Ecto neural progenitor cell (in vitro differentiated cells): ENCODE results near the gene ADD2.

Source experiments
- DNase-seq: peaks from one replicate; pipeline ENCODE4 v3.0.0-alpha.2; 2018; ENCODE audit warnings: low spot score

Gene ADD2

GRCh38 chr2:70674636-70675430 is 93.2 kb downstream of the ADD2 start:
- DNase-seq, result no peak

GRCh38 chr2:70673041-70673647 is 94.9 kb downstream of the ADD2 start:
- no peak for DNase-seq

DNA sequence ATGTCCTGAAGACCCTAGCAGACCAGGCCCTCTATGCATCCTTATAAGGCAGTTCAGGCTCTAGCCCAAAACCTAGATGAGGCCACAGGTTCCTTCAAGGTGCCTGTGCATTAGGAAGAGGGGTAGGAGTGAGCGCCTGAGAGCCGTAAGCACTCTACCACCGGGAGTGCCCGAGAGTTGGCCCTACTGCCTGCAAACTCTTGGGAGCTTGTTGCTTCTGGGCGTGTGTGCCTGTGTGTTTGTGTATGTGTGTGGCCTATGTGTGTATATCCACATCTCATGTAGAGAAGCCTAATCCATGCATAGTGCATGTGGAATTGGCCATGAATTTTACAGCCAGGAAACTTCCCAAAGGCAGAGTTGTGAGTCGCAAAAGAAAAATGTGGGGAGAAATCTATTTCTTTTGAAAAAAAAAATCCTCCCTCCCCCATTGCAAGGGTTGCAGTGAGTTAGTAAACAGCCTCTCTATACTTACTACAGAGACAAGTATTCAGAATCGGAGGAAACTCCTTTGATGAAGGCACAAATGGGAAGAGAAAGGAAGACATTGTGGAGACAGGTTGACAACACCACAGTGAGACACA is 96.8 kb downstream of the ADD2 start:
- DNase-seq, result no peak

DNA sequence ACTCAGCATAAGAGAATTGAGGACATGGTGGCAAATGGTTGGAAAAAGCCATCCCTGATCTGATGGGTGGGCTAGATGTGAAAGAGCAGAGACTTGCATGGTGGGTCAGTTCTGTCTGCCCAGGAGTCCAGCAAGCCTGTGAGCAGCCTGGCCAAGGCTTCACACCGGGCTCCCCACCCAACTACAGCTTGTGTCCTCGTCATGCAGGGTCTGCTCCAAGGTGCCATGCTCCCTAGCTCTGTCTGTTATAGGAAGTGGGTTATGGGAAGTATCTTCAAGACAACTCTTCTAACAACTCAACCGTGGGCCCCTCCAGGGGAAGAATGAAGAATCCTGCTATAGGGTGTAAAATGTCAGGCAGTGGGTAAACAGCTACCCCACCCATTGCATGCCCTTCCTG is 97.4 kb downstream of the ADD2 start:
- no peak for DNase-seq

GRCh38 chr2:70670202-70670601 is 97.8 kb downstream of the ADD2 start:
- DNase-seq, result no peak

DNA sequence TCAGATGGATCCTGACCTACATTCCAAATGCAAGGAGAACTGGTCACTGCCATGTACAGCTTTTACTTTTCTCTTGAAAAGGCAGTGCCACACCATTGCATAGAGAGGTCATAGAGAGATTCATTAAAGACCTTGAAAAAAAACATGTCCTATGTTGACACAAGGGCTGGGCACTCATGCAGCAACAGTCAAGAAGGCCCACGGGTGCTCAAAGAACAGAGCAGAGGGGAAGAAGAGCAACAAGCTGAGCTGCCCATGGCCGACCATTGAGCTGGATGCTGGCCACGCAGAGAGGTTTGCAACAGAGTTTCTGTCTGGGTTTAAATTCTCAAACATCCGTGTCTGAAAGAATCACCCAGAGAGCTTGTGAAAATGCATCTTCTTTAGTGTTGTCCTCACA is 99.1 kb downstream of the ADD2 start:
- no peak for DNase-seq

DNA sequence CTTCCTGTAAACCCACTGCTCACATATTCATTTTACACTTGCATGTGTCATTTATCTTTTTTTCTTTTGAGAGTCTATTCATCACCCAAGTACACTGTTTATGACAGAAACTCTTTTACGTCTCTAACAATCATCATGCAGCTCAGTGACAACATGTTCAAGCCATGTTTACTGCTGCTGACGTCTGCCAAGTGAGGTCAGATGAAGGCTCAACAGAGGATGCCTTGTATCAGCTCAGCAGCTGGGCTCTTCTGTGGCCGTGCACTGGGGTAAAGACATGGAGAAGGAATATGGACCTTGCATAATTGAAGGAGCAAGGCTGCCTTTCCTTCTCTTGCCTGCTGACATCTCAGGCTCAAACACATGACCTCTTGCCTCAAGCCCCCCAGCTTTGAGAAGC is 99.6 kb downstream of the ADD2 start:
- no peak for DNase-seq

GRCh38 chr2:70664525-70664924 is 103.5 kb downstream of the ADD2 start:
- DNase-seq, result no peak

DNA sequence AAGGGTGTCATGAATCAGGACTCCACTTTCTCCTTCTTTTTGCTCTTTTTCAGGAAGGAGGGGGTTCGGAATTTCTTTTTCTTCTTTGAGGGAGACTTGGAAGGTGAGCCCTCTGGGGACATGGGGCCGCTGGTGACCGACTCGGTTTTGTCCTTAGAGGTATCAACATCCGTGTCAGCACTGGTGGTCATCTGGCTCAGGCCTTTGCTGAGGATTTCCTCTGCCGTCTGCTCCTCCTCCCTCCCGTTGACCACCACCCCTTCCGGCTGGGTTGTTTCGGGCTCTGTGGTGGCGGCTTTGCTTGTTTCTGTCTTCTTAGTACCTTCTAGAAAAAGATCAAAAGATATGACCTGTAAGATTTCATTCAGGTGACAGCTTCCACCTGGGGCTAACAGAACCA is 104.6 kb downstream of the ADD2 start:
- DNase-seq, result no peak

- DNase-seq, result peak; percentile 16
Measured at GRCh38 chr2:70659551-70659950, 108.4 kb downstream of the ADD2 start.

- DNase-seq, result peak; percentile 4
Measured at GRCh38 chr2:70658476-70658875, 109.5 kb downstream of the ADD2 start.

DNA sequence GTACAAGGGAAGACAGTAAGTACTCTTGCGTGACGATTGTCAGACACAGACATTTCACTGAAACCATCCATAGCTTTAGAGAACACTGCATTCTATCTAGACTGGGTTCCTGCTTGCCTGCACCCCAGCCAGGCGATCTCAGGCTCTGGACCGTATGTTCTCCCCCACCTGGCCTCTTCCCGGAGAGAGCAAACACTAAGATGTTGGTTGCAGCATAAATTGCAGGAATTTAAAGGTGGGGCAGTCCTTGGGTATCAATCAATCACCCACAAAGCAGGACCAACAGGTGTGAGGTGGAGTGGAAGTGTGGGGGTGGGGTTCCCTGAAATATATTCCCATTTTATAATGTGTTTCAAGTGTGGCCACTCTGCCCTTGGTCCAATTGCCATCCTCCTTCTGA is 110.8 kb downstream of the ADD2 start:
- DNase-seq, result peak; percentile 18

- DNase-seq, result peak; percentile 21
Measured at GRCh38 chr2:70656421-70657010, 111.5 kb downstream of the ADD2 start.

GRCh38 chr2:70655786-70656185 is 112.2 kb downstream of the ADD2 start:
- peak; percentile 32 for DNase-seq

- peak; percentile 14 for DNase-seq
Measured at GRCh38 chr2:70655211-70655610, 112.8 kb downstream of the ADD2 start.

DNA sequence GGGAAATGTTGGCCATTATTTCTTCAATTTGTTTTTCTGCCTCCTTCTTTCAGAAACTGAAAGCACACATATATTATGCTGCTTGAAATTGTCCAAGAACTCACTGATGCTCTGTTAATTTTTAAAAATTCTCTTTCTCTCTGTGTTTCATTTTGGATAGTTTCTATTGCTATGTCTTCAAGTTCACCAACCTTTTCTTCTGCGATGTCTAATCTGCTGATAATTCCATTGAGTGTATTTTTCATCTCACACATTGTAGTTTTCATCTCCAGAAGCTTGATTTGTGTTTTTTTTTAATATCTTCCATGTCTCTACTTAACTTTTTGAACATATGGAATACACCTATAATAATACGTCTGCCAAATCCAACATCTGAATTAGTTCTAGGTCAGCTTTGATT is 116.3 kb downstream of the ADD2 start:
- DNase-seq, result no peak

GRCh38 chr2:70651014-70651413 is 117.0 kb downstream of the ADD2 start:
- no peak for DNase-seq

DNA sequence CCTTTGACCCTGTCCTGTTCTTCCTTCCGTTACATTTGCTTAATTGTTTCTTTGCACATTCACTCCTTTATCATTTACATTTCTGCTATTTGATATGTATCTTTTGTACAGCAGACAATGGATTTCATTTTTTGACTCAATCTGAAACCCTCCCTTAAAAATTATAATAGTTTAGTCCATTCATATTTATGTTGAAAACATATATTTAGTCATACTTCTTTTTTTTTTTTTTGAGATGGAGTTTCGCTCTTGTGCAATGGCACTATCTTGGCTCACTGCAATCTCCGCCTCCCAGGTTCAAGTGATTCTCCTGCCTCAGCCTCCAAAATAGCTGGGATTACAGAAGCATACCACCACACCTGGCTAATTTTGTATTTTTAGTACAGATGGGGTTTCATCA is 119.0 kb downstream of the ADD2 start:
- DNase-seq, result no peak

DNA sequence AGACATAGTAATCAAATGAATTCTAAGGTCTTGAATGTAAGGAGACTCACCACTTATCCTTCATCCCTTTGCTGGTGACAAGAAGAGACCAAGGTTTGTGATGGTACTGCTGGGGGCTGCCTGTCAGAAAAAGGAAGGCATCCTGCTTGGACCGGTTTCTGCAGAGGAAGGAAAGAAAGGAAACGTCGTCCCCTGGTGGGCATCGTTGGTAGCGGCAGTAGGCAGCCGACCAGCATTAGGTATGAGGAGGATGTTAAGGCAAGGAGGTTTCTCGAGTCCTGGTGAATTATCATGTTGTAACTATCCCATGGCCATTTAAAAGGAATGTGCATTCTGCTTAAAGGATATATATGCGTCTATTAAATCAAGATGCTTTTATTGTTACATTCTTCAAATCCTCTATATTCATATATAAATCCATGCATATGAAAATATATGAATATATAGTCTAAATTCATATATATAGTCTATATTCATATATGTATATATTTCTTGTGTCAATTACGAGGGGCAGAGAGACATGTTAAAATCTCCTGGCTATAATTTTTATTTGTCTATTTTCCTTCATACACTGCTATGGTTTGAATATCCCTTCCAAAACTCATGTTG is 120.0 kb downstream of the ADD2 start:
- DNase-seq, result peak; percentile 87

GRCh38 chr2:70646420-70646818 is 121.6 kb downstream of the ADD2 start:
- peak; percentile 37 for DNase-seq

DNA sequence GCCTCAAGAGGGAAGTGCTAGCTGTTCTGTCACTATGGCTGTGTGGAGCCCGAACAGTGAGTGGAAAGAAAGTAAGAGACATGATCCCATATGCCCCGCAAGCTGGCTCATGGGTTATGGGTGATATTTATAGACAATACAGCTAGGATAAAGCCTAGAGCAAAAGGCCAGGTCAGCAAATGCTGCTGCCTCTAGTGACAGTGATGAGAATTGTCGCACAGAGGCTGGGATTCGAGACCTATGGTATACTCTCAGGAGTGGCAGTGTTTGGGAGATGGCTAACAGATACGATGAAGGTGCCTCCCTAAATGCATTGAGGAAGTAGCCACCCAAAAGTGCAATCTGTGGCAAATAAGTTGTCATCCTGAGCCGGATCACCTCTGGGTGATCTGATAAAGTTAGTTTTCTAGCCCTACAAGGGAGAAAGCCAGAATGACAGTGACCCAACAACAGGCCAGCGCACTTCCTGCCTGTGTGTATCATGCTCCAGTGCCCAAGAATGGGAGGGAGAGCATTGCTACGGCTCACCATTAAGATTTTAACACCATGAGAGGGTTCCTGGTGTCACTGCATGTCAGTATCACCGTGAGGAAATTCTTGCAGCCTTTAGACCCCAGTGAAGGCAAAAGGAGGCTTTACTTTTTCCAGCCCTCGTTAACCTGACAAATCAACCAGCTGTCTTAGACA is 122.1 kb downstream of the ADD2 start:
- peak; percentile 47 for DNase-seq

DNA sequence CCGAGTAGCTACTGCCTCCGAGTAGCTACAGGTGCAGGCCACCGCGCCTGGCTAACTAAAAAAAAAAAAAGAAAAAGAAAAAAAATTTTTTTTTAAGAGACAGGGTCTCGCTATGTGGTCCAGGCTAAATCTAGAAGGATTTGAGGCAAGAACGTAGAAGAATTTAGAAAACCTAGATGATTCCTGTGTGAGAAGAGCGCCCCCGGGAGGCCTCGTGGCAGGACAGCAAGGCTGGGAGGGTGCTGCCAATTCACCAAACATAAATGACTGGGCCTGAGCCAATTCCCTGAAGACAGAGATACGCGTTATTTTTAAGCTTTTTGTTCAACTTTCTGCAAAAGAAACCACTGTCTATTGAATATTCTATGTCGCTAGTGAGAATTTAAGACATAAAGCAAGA is 124.3 kb downstream of the ADD2 start:
- DNase-seq, result peak; percentile 51
